Psoas muscle (tissue), 8 donors: ENCODE results near the gene TGM1. TPM values are rescaled to one million over a fixed set of nuclear protein-coding genes. Genes with fewer than 3 reads are reported as not detected.

Experiments used
- ATAC-seq, 4 donors: fragments of 200-7000 bp; cut with Tn5 transposase; one replicate each; pipeline ENCODE4 v1.9.1; 2020; ENCODE audit warnings: moderate library complexity in 3 of 4, mild to moderate bottlenecking in 2 of 4
- DNase-seq, 2 donors: peaks; one replicate each; pipeline ENCODE4 v3.0.0-alpha.2; 2020
- H3K27ac ChIP-seq: fragments of 200-600 bp; one replicate; pipeline ENCODE4 v1.8.0; 2022
- H3K27me3 ChIP-seq, 3 donors: fragments of 200-600 bp in 1 of 3; one replicate each; pipeline versions ENCODE4 v1.6.1 to v1.8.0; 2013 to 2022; ENCODE audit warnings: low read length in 2 of 3, mild to moderate bottlenecking in 2 of 3, moderate library complexity in 1 of 3; ENCODE audit not compliant: insufficient read depth in 3 of 3
- H3K36me3 ChIP-seq, 2 donors: fragments of 200-600 bp in 1 of 2; one replicate each; pipeline versions ENCODE4 v1.6.1 to v1.8.0; 2013 to 2022; ENCODE audit warnings: low read depth in 1 of 2, mild to moderate bottlenecking in 1 of 2, moderate library complexity in 1 of 2; ENCODE audit not compliant: insufficient read depth in 1 of 2
- H3K4me1 ChIP-seq: fragments of 200-600 bp; one replicate; pipeline ENCODE4 v1.8.0; 2022
- H3K4me3 ChIP-seq: fragments of 200-600 bp; one replicate; pipeline ENCODE4 v1.8.0; 2022; ENCODE audit warnings: mild to moderate bottlenecking
- H3K9me3 ChIP-seq: fragments of 200-600 bp; one replicate; pipeline ENCODE4 v1.8.0; 2022
- CTCF ChIP-seq: fragments of 200-600 bp; IDR thresholded peaks from one replicate; pipeline ENCODE4 v1.8.0; 2022; ENCODE audit warnings: antibody characterized with exemption
- WGBS, 3 donors: extraction: QIAGEN DNeasy Blood & Tissue Kit; methylation state at CpG; one replicate each; pipeline versions ENCODE4 v1.1.6 to v1.1.7; 2013; 5-methylcytosine and 5-hydroxymethylcytosine counted together
- intact Hi-C, 2 donors: fragments of 100-400 bp; cut with DNase I; formaldehyde crosslinking; loops; one replicate each; pipeline versions ENCODE4 v1.11.0 to v1.14.2; 2022
- long read RNA-seq, 2 donors: library from polyadenylated mRNA; unstranded; transcript quantifications; one replicate each; pipeline ENCODE4 v2.0.0, GENCODE V29; 2021
- polyA plus RNA-seq, 3 donors: library from polyadenylated mRNA; stranded (reverse); fragments of 200-250 nt; gene quantifications; one replicate each; pipeline ENCODE4 v1.2.3, GENCODE V29; 2013
- total RNA-seq, 4 donors: library from RNA; stranded (reverse); fragmentation: NEBNext Ultra II Directional in 2 of 4; extraction: Animal tissue kit (Norgen Biotek cat#: 25700) in 2 of 4; gene quantifications; one replicate each; pipeline versions ENCODE4 v1.2.1 to v1.2.4, GENCODE V29; 2021 to 2023
- donor health status: healthy with polysubstance abuse.
- donor health status: DM: no; HTN: no; CAD: no; lungs with moderate emphysema.
- donor health status: Bipolar disorder and iron deficiency.
- donor health status: healthy.
- donor health status: DM: yes; HTN: yes; CAD: no.
- donor health status: DM: no; HTN: no; CAD: no.
- donor health status: DM: no; HTN: no; CAD: no.
- donor health status: DM: yes; HTN: yes; CAD: no.

TGM1 gene
- total RNA-seq (under 1 TPM in 3 of 4 donors, not detected in 1; 0.25 to 0.50 (median 0.32) TPM), polyA plus RNA-seq (1 to 10 TPM in 1 of 3 donors, under 1 TPM in 2; 0.17 to 1.3 (median 0.86) TPM)
- long read RNA-seq, donor 1: 0 reads
- long read RNA-seq, donor 2: 0 reads

GRCh38 chr14:24262821-24263733 lies at the start of gene TGM1:
Gene TGM1, minus strand, starts transcription at chr14:24263177. Its CDS starts 825 bp downstream, at chr14:24262352.
- Histone ChIP-seq H3K27ac (no peak within 1 kb of the TSS), H3K4me3 (no peak within 1 kb of the TSS), H3K9me3 (no peaks in the 10 kb centered on the region), H3K4me1 (no peaks in the 10 kb centered on the region), H3K36me3 (peaks cover 0 to 29% of the 10 kb centered on the region in 2 donors), H3K27me3 (no peaks in the 10 kb centered on the region)
- intact Hi-C loops: no loop called here
- no peak for TF ChIP-seq CTCF
- 74 to 80% (median 78%) methylated on average over 13 to 14 of the region's 14 CpGs for WGBS, 3 donors
- ATAC-seq: no peak
- no peak for DNase-seq

GRCh38 chr14:24311837-24312615 lies 49.0 kb upstream of the TGM1 start:
- Histone ChIP-seq H3K27me3 (peaks cover 0 to 16% (median 2%) of the 10 kb centered on the region in 3 donors), H3K9me3 (no peaks in the 10 kb centered on the region), H3K4me1 (peaks cover 13% of the 10 kb centered on the region), H3K4me3 (peak overlapping the region; percentile 68), H3K27ac (peak overlapping the region; percentile 79), H3K36me3 (peaks cover 0 to 11% of the 10 kb centered on the region in 2 donors)
- intact Hi-C loops: no loop called here
- no peak for DNase-seq
- no peak for TF ChIP-seq CTCF
- WGBS, 3 donors: 91 to 100% (median 100%) methylated on average over 1 of the region's 1 CpG
- ATAC-seq: no peak

DNA sequence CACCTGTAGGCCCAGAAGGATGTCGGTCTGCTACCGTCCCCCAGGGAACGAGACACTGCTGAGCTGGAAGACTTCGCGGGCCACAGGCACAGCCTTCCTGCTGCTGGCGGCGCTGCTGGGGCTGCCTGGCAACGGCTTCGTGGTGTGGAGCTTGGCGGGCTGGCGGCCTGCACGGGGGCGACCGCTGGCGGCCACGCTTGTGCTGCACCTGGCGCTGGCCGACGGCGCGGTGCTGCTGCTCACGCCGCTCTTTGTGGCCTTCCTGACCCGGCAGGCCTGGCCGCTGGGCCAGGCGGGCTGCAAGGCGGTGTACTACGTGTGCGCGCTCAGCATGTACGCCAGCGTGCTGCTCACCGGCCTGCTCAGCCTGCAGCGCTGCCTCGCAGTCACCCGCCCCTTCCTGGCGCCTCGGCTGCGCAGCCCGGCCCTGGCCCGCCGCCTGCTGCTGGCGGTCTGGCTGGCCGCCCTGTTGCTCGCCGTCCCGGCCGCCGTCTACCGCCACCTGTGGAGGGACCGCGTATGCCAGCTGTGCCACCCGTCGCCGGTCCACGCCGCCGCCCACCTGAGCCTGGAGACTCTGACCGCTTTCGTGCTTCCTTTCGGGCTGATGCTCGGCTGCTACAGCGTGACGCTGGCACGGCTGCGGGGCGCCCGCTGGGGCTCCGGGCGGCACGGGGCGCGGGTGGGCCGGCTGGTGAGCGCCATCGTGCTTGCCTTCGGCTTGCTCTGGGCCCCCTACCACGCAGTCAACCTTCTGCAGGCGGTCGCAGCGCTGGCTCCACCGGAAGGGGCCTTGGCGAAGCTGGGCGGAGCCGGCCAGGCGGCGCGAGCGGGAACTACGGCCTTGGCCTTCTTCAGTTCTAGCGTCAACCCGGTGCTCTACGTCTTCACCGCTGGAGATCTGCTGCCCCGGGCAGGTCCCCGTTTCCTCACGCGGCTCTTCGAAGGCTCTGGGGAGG lies 47.9 kb upstream of the TGM1 start, which contains the start of gene LTB4R:
TSS of gene LTB4R (plus strand) at position 857 of the 959 bp plus-strand sequence. CDS start 4,150 bp downstream, outside the sequence.
- H3K9me3 ChIP-seq: no peaks in the 10 kb centered on the region
- intact Hi-C loops: no loop called here
- peak; percentile 79 to 89 for DNase-seq
- H3K27ac ChIP-seq: peak within 1 kb of the TSS; percentile 79
- peaks cover 0 to 22% of the 10 kb centered on the region in 2 donors for H3K36me3 ChIP-seq
- TF ChIP-seq CTCF: peak; percentile 48
- peaks cover 0 to 5% (median 0%) of the 10 kb centered on the region in 3 donors for H3K27me3 ChIP-seq
- WGBS, 3 donors: 14 to 18% (median 17%) methylated on average over 82 to 99 of the region's 99 CpGs
- H3K4me3 ChIP-seq: peak within 1 kb of the TSS; percentile 68
- peaks cover 13% of the 10 kb centered on the region for H3K4me1 ChIP-seq
- peak; percentile 86 to 91 (median 90) for ATAC-seq

DNA sequence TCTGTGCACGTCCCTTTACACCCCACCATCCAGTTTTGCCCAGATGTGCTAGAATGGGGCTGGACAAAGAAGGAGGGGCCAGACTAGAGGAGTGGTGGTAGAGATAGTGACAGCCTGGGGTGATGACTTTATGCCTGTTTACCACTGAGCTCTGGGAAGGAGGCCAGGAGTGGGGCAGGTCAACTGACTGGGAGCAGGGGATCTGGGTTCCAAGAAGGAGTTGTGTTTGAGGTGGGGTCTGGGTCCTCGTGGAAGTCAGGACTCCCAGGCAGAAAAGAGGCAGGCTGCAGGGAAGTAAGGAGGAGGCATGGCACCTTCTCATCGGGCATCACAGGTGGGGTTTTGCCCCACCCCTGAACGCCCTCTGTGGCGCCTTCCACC lies 47.3 kb upstream of the TGM1 start:
- H3K4me3 ChIP-seq: peak overlapping the region; percentile 68
- peak overlapping the region; percentile 79 for H3K27ac ChIP-seq
- ATAC-seq (no peak), DNase-seq (no peak)
- intact Hi-C loops: no loop called here
- 22 to 30% (median 28%) methylated on average over 3 to 5 of the region's 5 CpGs for WGBS, 3 donors
- peaks cover 0 to 29% of the 10 kb centered on the region in 2 donors for H3K36me3 ChIP-seq
- H3K9me3 ChIP-seq: no peaks in the 10 kb centered on the region
- H3K4me1 ChIP-seq: peaks cover 13% of the 10 kb centered on the region
- no peaks in the 10 kb centered on the region for H3K27me3 ChIP-seq
- TF ChIP-seq CTCF: no peak
